HEK293 (cell line): Measurements from ENCODE around the gene CFAP65.

Source experiments
- CTCF ChIA-PET: fragments of 350-600 bp; formaldehyde crosslinking; extraction: SDS; loops from one replicate; lab custom pipeline; 2021; ENCODE audit warnings: antibody characterized with exemption; lab: Yijun Ruan, JAX
- POLR2A ChIA-PET: fragments of 300-600 bp; formaldehyde crosslinking; extraction: SDS; loops from one replicate; lab custom pipeline; 2020; ENCODE audit warnings: antibody characterized with exemption, inconsistent platforms; lab: Yijun Ruan, JAX
- H3K27ac ChIP-seq: fragments of 200-500 bp; sonication (Bioruptor generic); 2 replicates; pipeline ENCODE4 v1.5.1; 2014; ENCODE audit warnings: low read depth, low read length, control low read depth, inconsistent platforms; ENCODE audit errors: extremely low read depth
- H3K36me3 ChIP-seq, 2 experiments: fragments of 200-500 bp in 1 of 2; sonication (Bioruptor generic) in 1 of 2; 1 replicate in 1 of 2; 2 replicates in 1 of 2; pipeline ENCODE4 v1.5.1; 2014 to 2017; ENCODE audit warnings: inconsistent platforms in 2 of 2, low read length in 2 of 2; ENCODE audit not compliant: control insufficient read depth in 2 of 2, insufficient read depth in 1 of 2
- H3K4me1 ChIP-seq: fragments of 200-500 bp; sonication (Bioruptor generic); 2 replicates; pipeline ENCODE4 v1.5.1; 2014; ENCODE audit warnings: mild to moderate bottlenecking, low read length, inconsistent platforms; ENCODE audit not compliant: control insufficient read depth, insufficient read depth
- H3K4me3 ChIP-seq: 2 replicates; pipeline ENCODE4 v1.5.1; 2011; ENCODE audit warnings: low read depth, mild to moderate bottlenecking, control low read depth, low read length, moderate library complexity
- H3K9me3 ChIP-seq: fragments of 200-500 bp; sonication (Bioruptor generic); 2 replicates; pipeline ENCODE4 v1.5.1; 2014; ENCODE audit warnings: low read depth, low read length, inconsistent platforms; ENCODE audit not compliant: control insufficient read depth, insufficient read depth
- BCL11B ChIP-seq: fragments of 450-650 bp; formaldehyde crosslinking; IDR thresholded peaks from 2 replicates; pipeline ENCODE4 v1.5.1; 2016; ENCODE audit warnings: low read depth, missing biosample characterization, missing genetic modification characterization
- MZF1 ChIP-seq: fragments of 450-650 bp; formaldehyde crosslinking; IDR thresholded peaks from 2 replicates; pipeline ENCODE4 v1.5.1; 2017; ENCODE audit warnings: missing biosample characterization, missing genetic modification characterization, borderline replicate concordance
- YY2 ChIP-seq: fragments of 450-650 bp; formaldehyde crosslinking; IDR thresholded peaks from 2 replicates; pipeline ENCODE4 v1.5.1; 2016; ENCODE audit warnings: missing biosample characterization, missing genetic modification characterization
- ZNF114 ChIP-seq: fragments of 450-650 bp; formaldehyde crosslinking; IDR thresholded peaks from 2 replicates; pipeline ENCODE4 v1.5.0; 2017; ENCODE audit warnings: missing biosample characterization, missing genetic modification characterization
- ZNF132 ChIP-seq: fragments of 450-650 bp; formaldehyde crosslinking; IDR thresholded peaks from 2 replicates; pipeline ENCODE4 v1.5.1; 2017; ENCODE audit warnings: missing biosample characterization, missing genetic modification characterization, borderline replicate concordance
- ZNF174 ChIP-seq: fragments of 450-650 bp; formaldehyde crosslinking; IDR thresholded peaks from 2 replicates; pipeline ENCODE4 v1.5.0; 2017; ENCODE audit warnings: missing biosample characterization, mild to moderate bottlenecking, missing genetic modification characterization
- ZNF211 ChIP-seq: fragments of 450-650 bp; formaldehyde crosslinking; IDR thresholded peaks from 2 replicates; pipeline ENCODE4 v1.5.1; 2016; ENCODE audit warnings: low read depth, missing biosample characterization, missing genetic modification characterization
- ZNF292 ChIP-seq: fragments of 450-650 bp; formaldehyde crosslinking; IDR thresholded peaks from 2 replicates; pipeline ENCODE4 v1.5.1; 2016; ENCODE audit warnings: low read depth, missing biosample characterization, missing genetic modification characterization, borderline replicate concordance
- ZNF37A ChIP-seq: fragments of 450-650 bp; IDR thresholded peaks from 2 replicates; pipeline ENCODE4 v1.5.1; 2018; ENCODE audit warnings: missing biosample characterization, missing genetic modification characterization
- ZNF544 ChIP-seq: fragments of 450-650 bp; formaldehyde crosslinking; IDR thresholded peaks from 2 replicates; pipeline ENCODE4 v1.5.0; 2017; ENCODE audit warnings: missing biosample characterization, missing genetic modification characterization
- ZNF558 ChIP-seq: fragments of 450-650 bp; formaldehyde crosslinking; IDR thresholded peaks from 2 replicates; pipeline ENCODE4 v1.5.1; 2016; ENCODE audit warnings: missing biosample characterization, missing genetic modification characterization
- ZNF654 ChIP-seq: fragments of 450-650 bp; formaldehyde crosslinking; IDR thresholded peaks from 2 replicates; pipeline ENCODE4 v1.5.1; 2016; ENCODE audit warnings: low read depth, missing biosample characterization, missing genetic modification characterization
- ZNF658 ChIP-seq: fragments of 450-650 bp; formaldehyde crosslinking; IDR thresholded peaks from 2 replicates; pipeline ENCODE4; 2016; ENCODE audit warnings: missing biosample characterization, missing genetic modification characterization
- ZNF747 ChIP-seq: fragments of 450-650 bp; formaldehyde crosslinking; IDR thresholded peaks from 2 replicates; pipeline ENCODE4 v1.5.1; 2016; ENCODE audit warnings: missing biosample characterization, missing genetic modification characterization
- ZXDB ChIP-seq: fragments of 450-650 bp; formaldehyde crosslinking; IDR thresholded peaks from 2 replicates; pipeline ENCODE4 v1.5.1; 2016; ENCODE audit warnings: missing biosample characterization, missing genetic modification characterization
- TF ChIP-seq, protein P1 (sequence below): fragments of 450-650 bp; formaldehyde crosslinking; IDR thresholded peaks from 2 replicates; pipeline ENCODE4 v1.5.1; 2017; ENCODE audit warnings: missing biosample characterization, missing genetic modification characterization
- TF ChIP-seq, protein P2 (sequence below): fragments of 450-650 bp; formaldehyde crosslinking; IDR thresholded peaks from 2 replicates; pipeline ENCODE4 v1.5.1; 2016; ENCODE audit warnings: missing biosample characterization, missing genetic modification characterization
- TF ChIP-seq, protein P3 (sequence below): fragments of 450-650 bp; formaldehyde crosslinking; IDR thresholded peaks from 2 replicates; pipeline ENCODE4 v1.5.1; 2017; ENCODE audit warnings: missing biosample characterization, missing genetic modification characterization

CFAP65 gene

DNA sequence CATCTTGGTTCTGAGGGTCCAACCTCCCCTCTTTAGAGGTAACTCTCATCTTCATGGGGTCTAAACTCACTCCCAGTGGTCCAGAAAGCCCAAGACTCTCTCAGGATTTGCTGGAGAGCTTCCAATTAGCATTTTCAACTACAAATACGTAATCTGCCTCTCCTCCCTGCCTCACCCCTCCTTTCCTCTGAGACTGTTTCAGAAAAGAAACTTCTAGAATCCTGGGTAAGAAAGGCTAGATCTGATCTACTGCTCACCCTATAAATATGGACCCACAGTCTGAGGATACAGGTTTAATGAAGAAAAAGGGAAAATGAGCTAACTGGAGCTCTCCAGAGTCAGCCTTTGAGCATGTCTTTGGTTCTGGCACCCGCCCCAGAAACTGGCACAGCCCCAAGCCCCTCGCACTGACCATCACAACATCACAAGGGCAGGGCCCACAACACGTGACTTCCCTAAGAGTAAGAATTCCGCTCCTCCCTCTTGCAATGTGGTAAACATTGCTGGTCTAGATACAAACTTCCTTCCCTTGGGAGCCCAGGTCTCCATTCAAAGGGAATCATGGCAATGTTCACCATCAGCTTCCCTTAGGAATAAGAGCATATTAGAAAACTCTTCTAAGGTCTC is 41.1 kb upstream of the CFAP65 start:
- Histone ChIP-seq H3K9me3 (no peaks in the 10 kb centered on the region), H3K4me1 (no peaks in the 10 kb centered on the region), H3K27ac (no peak overlapping the region), H3K36me3 (peaks cover 0 to 6% of the 10 kb centered on the region in 2 experiments; a peak in 1 of 3 replicates), H3K4me3 (no peak overlapping the region)
- POLR2A ChIA-PET: no interaction called here
- CTCF ChIA-PET: interaction anchor here (1.0 to 4.1 kb wide), 4 partner anchors 10 to 72 kb away, joined by 3 to 21 read pairs (median 4); no protein-coding TSS in a partner anchor
- TF ChIP-seq ZNF37A (tag by site-specific recombination): no peak
- no peak for TF ChIP-seq BCL11B (tag by site-specific recombination)
- no peak for TF ChIP-seq ZNF658 (tag by site-specific recombination)
- TF ChIP-seq ZNF132: no peak
- no peak for TF ChIP-seq YY2 (tag by site-specific recombination)
- TF ChIP-seq MZF1 (tag by site-specific recombination): no peak
- no peak for TF ChIP-seq ZNF174 (tag by site-specific recombination)
- TF ChIP-seq, protein P1, sequence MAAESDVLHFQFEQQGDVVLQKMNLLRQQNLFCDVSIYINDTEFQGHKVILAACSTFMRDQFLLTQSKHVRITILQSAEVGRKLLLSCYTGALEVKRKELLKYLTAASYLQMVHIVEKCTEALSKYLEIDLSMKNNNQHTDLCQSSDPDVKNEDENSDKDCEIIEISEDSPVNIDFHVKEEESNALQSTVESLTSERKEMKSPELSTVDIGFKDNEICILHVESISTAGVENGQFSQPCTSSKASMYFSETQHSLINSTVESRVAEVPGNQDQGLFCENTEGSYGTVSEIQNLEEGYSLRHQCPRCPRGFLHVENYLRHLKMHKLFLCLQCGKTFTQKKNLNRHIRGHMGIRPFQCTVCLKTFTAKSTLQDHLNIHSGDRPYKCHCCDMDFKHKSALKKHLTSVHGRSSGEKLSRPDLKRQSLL (tag by site-specific recombination): no peak
- TF ChIP-seq ZNF558 (tag by site-specific recombination): no peak

- no peak for TF ChIP-seq ZNF292 (tag by site-specific recombination)
- TF ChIP-seq ZNF747 (tag by site-specific recombination): no peak
- no peak for TF ChIP-seq ZNF114 (tag by site-specific recombination)
- no peak for TF ChIP-seq ZNF544
- TF ChIP-seq, protein P2, sequence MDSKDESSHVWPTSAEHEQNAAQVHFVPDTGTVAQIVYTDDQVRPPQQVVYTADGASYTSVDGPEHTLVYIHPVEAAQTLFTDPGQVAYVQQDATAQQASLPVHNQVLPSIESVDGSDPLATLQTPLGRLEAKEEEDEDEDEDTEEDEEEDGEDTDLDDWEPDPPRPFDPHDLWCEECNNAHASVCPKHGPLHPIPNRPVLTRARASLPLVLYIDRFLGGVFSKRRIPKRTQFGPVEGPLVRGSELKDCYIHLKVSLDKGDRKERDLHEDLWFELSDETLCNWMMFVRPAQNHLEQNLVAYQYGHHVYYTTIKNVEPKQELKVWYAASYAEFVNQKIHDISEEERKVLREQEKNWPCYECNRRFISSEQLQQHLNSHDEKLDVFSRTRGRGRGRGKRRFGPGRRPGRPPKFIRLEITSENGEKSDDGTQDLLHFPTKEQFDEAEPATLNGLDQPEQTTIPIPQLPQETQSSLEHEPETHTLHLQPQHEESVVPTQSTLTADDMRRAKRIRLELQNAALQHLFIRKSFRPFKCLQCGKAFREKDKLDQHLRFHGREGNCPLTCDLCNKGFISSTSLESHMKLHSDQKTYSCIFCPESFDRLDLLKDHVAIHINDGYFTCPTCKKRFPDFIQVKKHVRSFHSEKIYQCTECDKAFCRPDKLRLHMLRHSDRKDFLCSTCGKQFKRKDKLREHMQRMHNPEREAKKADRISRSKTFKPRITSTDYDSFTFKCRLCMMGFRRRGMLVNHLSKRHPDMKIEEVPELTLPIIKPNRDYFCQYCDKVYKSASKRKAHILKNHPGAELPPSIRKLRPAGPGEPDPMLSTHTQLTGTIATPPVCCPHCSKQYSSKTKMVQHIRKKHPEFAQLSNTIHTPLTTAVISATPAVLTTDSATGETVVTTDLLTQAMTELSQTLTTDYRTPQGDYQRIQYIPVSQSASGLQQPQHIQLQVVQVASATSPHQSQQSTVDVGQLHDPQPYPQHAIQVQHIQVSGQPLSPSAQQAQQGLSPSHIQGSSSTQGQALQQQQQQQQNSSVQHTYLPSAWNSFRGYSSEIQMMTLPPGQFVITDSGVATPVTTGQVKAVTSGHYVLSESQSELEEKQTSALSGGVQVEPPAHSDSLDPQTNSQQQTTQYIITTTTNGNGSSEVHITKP (tag by site-specific recombination): no peak
- no peak for TF ChIP-seq ZNF211
- TF ChIP-seq, protein P3, sequence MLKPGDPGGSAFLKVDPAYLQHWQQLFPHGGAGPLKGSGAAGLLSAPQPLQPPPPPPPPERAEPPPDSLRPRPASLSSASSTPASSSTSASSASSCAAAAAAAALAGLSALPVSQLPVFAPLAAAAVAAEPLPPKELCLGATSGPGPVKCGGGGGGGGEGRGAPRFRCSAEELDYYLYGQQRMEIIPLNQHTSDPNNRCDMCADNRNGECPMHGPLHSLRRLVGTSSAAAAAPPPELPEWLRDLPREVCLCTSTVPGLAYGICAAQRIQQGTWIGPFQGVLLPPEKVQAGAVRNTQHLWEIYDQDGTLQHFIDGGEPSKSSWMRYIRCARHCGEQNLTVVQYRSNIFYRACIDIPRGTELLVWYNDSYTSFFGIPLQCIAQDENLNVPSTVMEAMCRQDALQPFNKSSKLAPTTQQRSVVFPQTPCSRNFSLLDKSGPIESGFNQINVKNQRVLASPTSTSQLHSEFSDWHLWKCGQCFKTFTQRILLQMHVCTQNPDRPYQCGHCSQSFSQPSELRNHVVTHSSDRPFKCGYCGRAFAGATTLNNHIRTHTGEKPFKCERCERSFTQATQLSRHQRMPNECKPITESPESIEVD (tag by site-specific recombination): no peak
- no peak for TF ChIP-seq ZXDB (tag by site-specific recombination)
- no peak for TF ChIP-seq ZNF654 (tag by site-specific recombination)
- no peaks in the 10 kb centered on the region for H3K4me1 ChIP-seq
- POLR2A ChIA-PET: no interaction called here
- no peak overlapping the region for H3K27ac ChIP-seq
- no peak overlapping the region for H3K4me3 ChIP-seq
- H3K36me3 ChIP-seq: peaks cover 0 to 12% of the 10 kb centered on the region in 2 experiments; a peak in 1 of 3 replicates
- CTCF ChIA-PET: interaction anchor here (1.4 to 4.1 kb wide), 3 partner anchors 9 to 73 kb away, joined by 4 to 21 read pairs (median 5); no protein-coding TSS in a partner anchor
- no peaks in the 10 kb centered on the region for H3K9me3 ChIP-seq
Measured at GRCh38 chr2:219081701-219082331, 40.5 kb upstream of the CFAP65 start.
